Neural progenitor cell (in vitro differentiated cells): ENCODE data around the gene OR9A2.

Experiments used
- EZH2phosphoT487 ChIP-seq: fragments of 200-600 bp; sonication (generic); IDR thresholded peaks from 2 replicates; pipeline ENCODE4 v1.6.1; 2017; ENCODE audit warnings: antibody characterized with exemption
- TF ChIP-seq, protein P1 (sequence below): fragments of 200-600 bp; sonication (generic); IDR thresholded peaks from 2 replicates; pipeline ENCODE4 v1.5.1; 2017; ENCODE audit warnings: antibody characterized with exemption, mild to moderate bottlenecking

GRCh38 chr7:143069912-143070500, 43.1 kb upstream of the OR9A2 start:
- TF ChIP-seq, protein P1, sequence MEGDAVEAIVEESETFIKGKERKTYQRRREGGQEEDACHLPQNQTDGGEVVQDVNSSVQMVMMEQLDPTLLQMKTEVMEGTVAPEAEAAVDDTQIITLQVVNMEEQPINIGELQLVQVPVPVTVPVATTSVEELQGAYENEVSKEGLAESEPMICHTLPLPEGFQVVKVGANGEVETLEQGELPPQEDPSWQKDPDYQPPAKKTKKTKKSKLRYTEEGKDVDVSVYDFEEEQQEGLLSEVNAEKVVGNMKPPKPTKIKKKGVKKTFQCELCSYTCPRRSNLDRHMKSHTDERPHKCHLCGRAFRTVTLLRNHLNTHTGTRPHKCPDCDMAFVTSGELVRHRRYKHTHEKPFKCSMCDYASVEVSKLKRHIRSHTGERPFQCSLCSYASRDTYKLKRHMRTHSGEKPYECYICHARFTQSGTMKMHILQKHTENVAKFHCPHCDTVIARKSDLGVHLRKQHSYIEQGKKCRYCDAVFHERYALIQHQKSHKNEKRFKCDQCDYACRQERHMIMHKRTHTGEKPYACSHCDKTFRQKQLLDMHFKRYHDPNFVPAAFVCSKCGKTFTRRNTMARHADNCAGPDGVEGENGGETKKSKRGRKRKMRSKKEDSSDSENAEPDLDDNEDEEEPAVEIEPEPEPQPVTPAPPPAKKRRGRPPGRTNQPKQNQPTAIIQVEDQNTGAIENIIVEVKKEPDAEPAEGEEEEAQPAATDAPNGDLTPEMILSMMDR: no peak
- TF ChIP-seq EZH2phosphoT487: no peak
